ENCODE data around the gene ITGAL. TPM values are rescaled to one million over a fixed set of nuclear protein-coding genes. Genes with fewer than 3 reads are reported as not detected.

The ITGAL gene
- total RNA-seq, 1 experiment from 2014 or later = 0.26 TPM

DNA sequence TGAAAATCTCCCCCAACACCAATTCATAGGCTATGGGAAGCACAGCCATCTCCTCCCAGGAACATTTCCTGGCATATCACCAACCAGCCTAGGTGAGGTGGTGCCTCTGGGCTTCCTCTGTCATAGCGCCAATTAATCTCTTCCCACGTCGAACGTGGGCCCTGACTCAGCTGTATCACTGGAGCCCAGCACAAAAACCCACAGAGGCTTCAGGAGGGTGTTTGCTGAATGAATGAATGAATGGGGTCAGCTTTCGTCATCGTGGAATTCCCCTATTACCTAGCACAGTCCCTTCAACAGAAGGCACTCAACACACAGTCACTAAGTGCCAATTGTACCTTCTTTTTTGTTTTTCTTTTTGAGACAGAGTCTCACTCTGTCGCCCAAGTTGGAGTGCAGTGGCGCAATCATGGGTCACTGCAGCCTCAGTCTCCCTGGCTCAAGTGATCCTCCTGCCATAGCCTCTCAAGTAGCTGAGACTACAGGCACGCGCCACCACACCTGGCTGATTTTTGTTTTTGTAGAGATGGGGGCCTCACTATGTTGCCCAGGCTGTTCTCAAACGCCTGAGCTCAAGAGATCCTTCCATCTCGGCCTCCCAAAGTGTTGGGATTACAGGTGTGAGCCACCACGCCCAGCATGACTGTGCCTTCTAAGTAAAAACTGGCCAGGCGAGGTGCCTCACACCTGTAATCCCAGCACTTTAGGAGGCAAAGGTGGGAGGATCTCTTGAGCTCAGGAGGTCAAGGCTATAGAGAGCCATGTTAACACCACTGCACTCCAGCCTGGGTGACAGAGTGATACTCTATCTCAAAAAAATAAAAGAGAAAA, 94.8 kb downstream of the ITGAL start:
- DNase-seq (ENCODE audit: low spot score) = peak; percentile 47

GRCh38 chr16:30567991-30568638, 95.6 kb downstream of the ITGAL start:
- peak; percentile 77 for DNase-seq (ENCODE audit: low spot score)

DNA sequence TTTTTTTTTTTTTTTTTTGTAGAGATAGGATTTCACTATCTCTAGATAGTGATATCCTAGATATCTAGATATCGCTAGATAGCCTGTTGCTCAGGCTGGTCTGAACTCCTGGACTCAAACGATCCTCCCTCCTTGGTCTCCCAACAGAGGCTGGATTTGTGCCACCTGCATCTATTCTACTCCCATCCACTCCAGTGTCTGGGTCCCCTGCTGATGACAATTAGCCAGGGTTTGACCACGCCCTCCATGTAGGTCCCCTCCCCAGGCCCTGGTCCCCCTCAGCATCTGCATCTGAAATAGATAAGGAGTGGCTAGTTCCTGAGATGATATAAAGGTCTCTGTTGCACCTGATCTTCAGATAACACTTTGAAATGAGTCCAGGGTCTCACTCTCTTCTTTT, 96.7 kb downstream of the ITGAL start:
- no peak for DNase-seq (ENCODE audit: low spot score)

DNA sequence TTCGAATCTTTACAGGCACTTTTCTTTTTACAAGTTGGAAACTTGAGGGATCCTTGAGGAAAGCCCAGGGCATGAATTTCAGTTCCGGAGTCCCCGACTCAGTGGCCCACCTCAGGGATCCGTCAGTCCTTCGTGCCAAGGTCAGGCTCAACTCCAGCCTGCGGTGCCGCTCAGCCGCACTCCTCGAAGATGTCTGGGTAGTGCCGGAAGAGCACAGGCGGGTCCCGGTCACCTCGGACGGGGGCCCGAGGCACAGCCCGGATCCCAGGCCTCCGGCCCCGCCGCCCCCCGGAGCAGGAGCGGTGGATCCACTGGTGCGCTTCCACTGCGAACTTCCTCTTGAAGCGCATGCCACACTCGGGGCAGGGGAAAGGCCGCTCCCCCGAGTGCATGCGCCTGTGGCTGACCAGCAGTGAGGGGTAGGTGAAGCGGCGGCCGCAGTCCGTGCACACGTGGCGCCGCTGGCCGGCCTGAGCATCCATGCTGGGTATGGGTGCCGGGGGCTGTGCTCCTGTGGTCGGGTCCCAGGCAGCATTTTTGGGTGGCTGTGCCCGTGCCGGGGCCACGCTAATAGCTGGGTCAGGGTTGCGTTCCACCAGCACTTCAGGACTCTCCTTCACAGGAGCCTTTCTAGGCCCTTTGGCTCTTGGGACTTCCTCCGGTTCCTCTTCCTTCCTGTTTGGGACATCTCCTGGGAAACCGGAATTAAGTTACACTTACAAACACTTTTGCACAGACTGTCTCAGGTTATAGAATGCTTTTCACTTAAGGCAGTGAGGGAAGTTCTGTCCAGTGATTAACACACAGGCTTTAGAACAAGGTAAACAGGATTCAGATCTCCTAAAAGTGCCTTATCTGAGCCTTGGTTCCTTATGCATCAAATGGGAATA, 97.4 kb downstream of the ITGAL start:
- DNase-seq (ENCODE audit: low spot score) = no peak

- DNase-seq (ENCODE audit: low spot score) = no peak
Measured at GRCh38 chr16:30570636-30571444, 98.3 kb downstream of the ITGAL start.

GRCh38 chr16:30571445-30572322, 99.1 kb downstream of the ITGAL start, which contains the start of gene ZNF688:
Gene ZNF688, minus strand, starts transcription at chr16:30571714. Its CDS starts 85 bp downstream, at chr16:30571629.
- peak; percentile 95 for DNase-seq (ENCODE audit: low spot score)

Other genes starting within 250 kb of the ITGAL start
- 0.03 and 0.50 TPM in 2 replicates for gene NPIPB13, start 224.3 kb upstream of the ITGAL start, total RNA-seq (2014; rRNA removed; shearing (Covaris generic))
- 87.1 and 116 TPM in 2 replicates for gene CD2BP2, start 117.4 kb upstream of the ITGAL start, total RNA-seq (2014; rRNA removed; shearing (Covaris generic))
- gene TBC1D10B, start 102.2 kb upstream of the ITGAL start, total RNA-seq (2014; rRNA removed; shearing (Covaris generic)) = 47.0 and 55.6 TPM in 2 replicates
- gene MYL11, start 97.9 kb upstream of the ITGAL start, total RNA-seq (2014; rRNA removed; shearing (Covaris generic)) = not detected in 2 replicates
- not detected in 2 replicates for gene SEPTIN1, start 90.2 kb upstream of the ITGAL start, total RNA-seq (2014; rRNA removed; shearing (Covaris generic))
- gene ZNF48, start 77.3 kb upstream of the ITGAL start, total RNA-seq (2014; rRNA removed; shearing (Covaris generic)) = 19.1 and 20.7 TPM in 2 replicates
- gene ZNF771, start 65.1 kb upstream of the ITGAL start, total RNA-seq (2014; rRNA removed; shearing (Covaris generic)) = 19.2 and 27.4 TPM in 2 replicates
- gene DCTPP1, start 42.7 kb upstream of the ITGAL start, total RNA-seq (2014; rRNA removed; shearing (Covaris generic)) = 74.5 and 86.1 TPM in 2 replicates
- gene SEPHS2, start 26.9 kb upstream of the ITGAL start, total RNA-seq (2014; rRNA removed; shearing (Covaris generic)) = 4.9 and 7.2 TPM in 2 replicates
- 43.7 and 61.6 TPM in 2 replicates for gene ZNF768, start 53.8 kb downstream of the ITGAL start, total RNA-seq (2014; rRNA removed; shearing (Covaris generic))
- gene ZNF747, start 62.1 kb downstream of the ITGAL start, total RNA-seq (2014; rRNA removed; shearing (Covaris generic)) = 2.0 and 2.5 TPM in 2 replicates
- gene ZNF764, start 85.6 kb downstream of the ITGAL start, total RNA-seq (2014; rRNA removed; shearing (Covaris generic)) = 7.3 and 8.1 TPM in 2 replicates
- gene ZNF688, start 99.0 kb downstream of the ITGAL start, total RNA-seq (2014; rRNA removed; shearing (Covaris generic)) = 6.9 and 11.9 TPM in 2 replicates
- gene ZNF785, start 113.0 kb downstream of the ITGAL start, total RNA-seq (2014; rRNA removed; shearing (Covaris generic)) = not detected in 2 replicates
- gene ZNF689, start 137.6 kb downstream of the ITGAL start, total RNA-seq (2014; rRNA removed; shearing (Covaris generic)) = 11.7 and 16.6 TPM in 2 replicates
- 9.1 and 13.7 TPM in 2 replicates for gene PRR14, start 178.2 kb downstream of the ITGAL start, total RNA-seq (2014; rRNA removed; shearing (Covaris generic))
- gene FBRS, start 185.7 kb downstream of the ITGAL start, total RNA-seq (2014; rRNA removed; shearing (Covaris generic)) = 16.0 and 24.9 TPM in 2 replicates
- 9.3 and 11.4 TPM in 2 replicates for gene SRCAP, start 226.4 kb downstream of the ITGAL start, total RNA-seq (2014; rRNA removed; shearing (Covaris generic))

All from A172 (cell line).